Keratinocyte (primary cell): ENCODE measurements around the gene PEPD. TPM values are rescaled to one million over a fixed set of nuclear protein-coding genes. Genes with fewer than 3 reads are reported as not detected.

Experiments used
- DNase-seq: peaks from one replicate; pipeline ENCODE4 v3.0.0-alpha.2; 2011; ENCODE audit warnings: low read depth, missing footprints, low spot score
- FAIRE-seq: peaks from 2 replicates; lab custom pipeline; 2011; peaks lifted over from hg19 to GRCh38; lab: Jason Lieb, UNC
- H2AFZ ChIP-seq: 2 replicates; pipeline ENCODE4 v1.6.0; 2012; ENCODE audit warnings: low read length, control low read depth, inconsistent platforms; ENCODE audit not compliant: control insufficient read depth
- H3K27ac ChIP-seq: 2 replicates; pipeline ENCODE4 v1.5.1; 2011; ENCODE audit warnings: low read length; ENCODE audit not compliant: control insufficient read depth, insufficient read depth
- H3K27me3 ChIP-seq: 3 replicates; pipeline ENCODE4 v1.6.0; 2011; ENCODE audit warnings: low read length; ENCODE audit not compliant: control insufficient read depth, insufficient read depth; ENCODE audit errors: extremely low read depth
- H3K36me3 ChIP-seq, 2 experiments: 2 replicates in 1 of 2; 3 replicates in 1 of 2; pipeline ENCODE4 v1.5.1; 2011; ENCODE audit warnings: low read length in 2 of 2, mild to moderate bottlenecking in 1 of 2; ENCODE audit not compliant: control insufficient read depth in 2 of 2, insufficient read depth in 2 of 2; ENCODE audit errors: extremely low read depth in 1 of 2
- H3K4me1 ChIP-seq: 3 replicates; pipeline ENCODE4 v1.5.1; 2011; ENCODE audit warnings: low read length; ENCODE audit not compliant: control insufficient read depth, insufficient read depth; ENCODE audit errors: extremely low read depth
- H3K4me2 ChIP-seq: 3 replicates; pipeline ENCODE4 v1.6.0; 2011; ENCODE audit warnings: low read depth, low read length; ENCODE audit not compliant: control insufficient read depth, insufficient read depth; ENCODE audit errors: extremely low read depth
- H3K4me3 ChIP-seq, 3 experiments: fragments of 200-600 bp in 1 of 3; sonication (generic) in 1 of 3; 2 replicates in 2 of 3; 3 replicates in 1 of 3; pipeline ENCODE4 v1.5.1; 2011 to 2016; ENCODE audit warnings: low read length in 3 of 3, mild to moderate bottlenecking in 3 of 3, control low read depth in 2 of 3, inconsistent platforms in 1 of 3, low read depth in 1 of 3, mixed read lengths in 1 of 3, mixed run types in 1 of 3, moderate library complexity in 1 of 3; ENCODE audit not compliant: control insufficient read depth in 2 of 3, insufficient read depth in 2 of 3; ENCODE audit errors: extremely low read depth in 1 of 3
- H3K79me2 ChIP-seq: 2 replicates; pipeline ENCODE4 v1.6.0; 2012; ENCODE audit warnings: low read length; ENCODE audit not compliant: control insufficient read depth, insufficient read depth
- H3K9ac ChIP-seq: 3 replicates; pipeline ENCODE4 v1.6.0; 2011; ENCODE audit warnings: low read length; ENCODE audit not compliant: control insufficient read depth, insufficient read depth; ENCODE audit errors: extremely low read depth
- H3K9me1 ChIP-seq: 3 replicates; pipeline ENCODE4 v1.6.0; 2011; ENCODE audit warnings: low read length; ENCODE audit not compliant: control insufficient read depth, insufficient read depth; ENCODE audit errors: extremely low read depth
- H3K9me3 ChIP-seq: 2 replicates; pipeline ENCODE4 v1.5.1; 2012; ENCODE audit warnings: low read depth, low read length; ENCODE audit not compliant: control insufficient read depth
- H4K20me1 ChIP-seq: 3 replicates; pipeline ENCODE4 v1.6.0; 2011; ENCODE audit warnings: low read length; ENCODE audit not compliant: control insufficient read depth, insufficient read depth; ENCODE audit errors: extremely low read depth
- EZH2 ChIP-seq: IDR thresholded peaks from one replicate; pipeline ENCODE4 v1.6.1; 2012; ENCODE audit warnings: inconsistent platforms, mild to moderate bottlenecking, low read length, moderate library complexity
- dilution Hi-C: fragments of 300-500 bp; cut with MboI; formaldehyde crosslinking; loops from one replicate; pipeline ENCODE4 v1.7.0; 2020; ENCODE audit warnings: low sequenced_read_pairs; ENCODE audit not compliant: extremely low pct_ligation_motif_present
- polyA plus RNA-seq, 5 experiments: library from polyadenylated mRNA; depleted of rRNA in 3 of 5; stranded (reverse) in 3 of 5; stranded (forward) in 1 of 5; unstranded in 1 of 5; fragments of >200 nt; gene quantifications; 1 replicate in 1 of 5; 2 replicates in 3 of 5; 3 replicates in 1 of 5; pipeline versions ENCODE4 v1.2.1 to v1.2.3, GENCODE V29; 2011 to 2012; ENCODE audit warnings: missing spikeins in 2 of 5, low read depth in 1 of 5, low replicate concordance in 1 of 5
- TF ChIP-seq, protein P1 (sequence below), 3 experiments: IDR thresholded peaks in 1 of 3; conservative IDR thresholded peaks in 1 of 3; optimal IDR thresholded peaks in 1 of 3; 2 replicates in 2 of 3; 3 replicates in 1 of 3; pipeline versions ENCODE3 to v1.5.1; 2011; ENCODE audit warnings: low read length in 3 of 3, mild to moderate bottlenecking in 3 of 3, moderate library complexity in 2 of 3, control low read depth in 1 of 3, inconsistent platforms in 1 of 3; ENCODE audit not compliant: insufficient read depth in 2 of 3; ENCODE audit errors: extremely low read depth in 1 of 3

PEPD gene
- polyA plus RNA-seq, 1 donor (not counting 4 experiments of a cell fraction or from before 2014, with no cell fraction given) = 36.9 TPM

DNA sequence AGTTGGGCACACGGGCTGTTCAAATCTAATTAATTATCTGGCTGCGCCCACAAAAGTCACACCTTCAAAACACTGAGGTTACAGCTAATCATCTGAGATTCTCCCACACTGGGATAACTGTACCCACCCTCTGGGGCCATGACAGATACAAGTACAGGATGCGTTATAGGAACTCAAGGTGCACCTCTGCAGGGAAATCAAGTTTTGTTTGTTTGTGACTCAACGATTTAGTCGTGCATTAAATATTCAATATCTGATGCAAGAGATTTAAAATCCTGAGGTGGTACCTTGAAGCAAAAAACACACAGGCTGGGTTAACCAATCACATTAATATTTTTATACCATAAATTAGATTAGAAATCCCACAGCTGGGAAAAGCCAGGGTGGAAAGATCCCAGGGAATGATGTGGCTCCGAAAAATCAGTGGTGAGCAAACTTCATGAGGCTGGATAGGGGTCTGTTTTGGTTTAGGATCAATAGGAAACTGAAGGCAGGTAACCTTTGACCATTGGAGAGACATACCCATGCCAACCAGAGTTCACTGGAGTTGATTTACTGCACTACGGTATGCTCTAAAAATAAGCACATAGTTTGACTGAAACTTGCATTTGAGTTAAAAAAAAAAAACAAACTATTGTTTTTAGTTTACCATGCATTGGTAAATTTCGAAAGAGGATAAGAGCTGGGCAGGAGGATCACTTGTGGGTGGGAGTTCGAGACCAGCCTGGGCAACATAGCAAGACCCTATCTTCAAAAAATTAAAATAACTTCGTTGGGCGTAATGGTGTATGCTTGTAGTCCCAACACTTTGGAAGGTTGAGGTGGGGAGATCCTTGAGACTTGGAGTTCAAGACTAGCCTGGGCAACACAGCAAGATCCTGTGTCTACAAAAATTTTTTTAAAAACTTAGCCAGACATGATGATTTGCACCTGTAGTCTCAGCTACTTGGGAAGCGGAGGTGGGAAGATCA, 172.0 kb downstream of the PEPD start:
- H3K79me2 ChIP-seq = no peaks in the 10 kb centered on the region
- no peaks in the 10 kb centered on the region for H3K9me1 ChIP-seq
- peak overlapping the region; percentile 55 for H3K27ac ChIP-seq
- no peaks in the 10 kb centered on the region for H3K36me3 ChIP-seq
- H3K4me1 ChIP-seq = peaks cover 22% of the 10 kb centered on the region
- H3K4me2 ChIP-seq = peak overlapping the region; percentile 46
- TF ChIP-seq, protein P1, sequence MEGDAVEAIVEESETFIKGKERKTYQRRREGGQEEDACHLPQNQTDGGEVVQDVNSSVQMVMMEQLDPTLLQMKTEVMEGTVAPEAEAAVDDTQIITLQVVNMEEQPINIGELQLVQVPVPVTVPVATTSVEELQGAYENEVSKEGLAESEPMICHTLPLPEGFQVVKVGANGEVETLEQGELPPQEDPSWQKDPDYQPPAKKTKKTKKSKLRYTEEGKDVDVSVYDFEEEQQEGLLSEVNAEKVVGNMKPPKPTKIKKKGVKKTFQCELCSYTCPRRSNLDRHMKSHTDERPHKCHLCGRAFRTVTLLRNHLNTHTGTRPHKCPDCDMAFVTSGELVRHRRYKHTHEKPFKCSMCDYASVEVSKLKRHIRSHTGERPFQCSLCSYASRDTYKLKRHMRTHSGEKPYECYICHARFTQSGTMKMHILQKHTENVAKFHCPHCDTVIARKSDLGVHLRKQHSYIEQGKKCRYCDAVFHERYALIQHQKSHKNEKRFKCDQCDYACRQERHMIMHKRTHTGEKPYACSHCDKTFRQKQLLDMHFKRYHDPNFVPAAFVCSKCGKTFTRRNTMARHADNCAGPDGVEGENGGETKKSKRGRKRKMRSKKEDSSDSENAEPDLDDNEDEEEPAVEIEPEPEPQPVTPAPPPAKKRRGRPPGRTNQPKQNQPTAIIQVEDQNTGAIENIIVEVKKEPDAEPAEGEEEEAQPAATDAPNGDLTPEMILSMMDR (optimal IDR thresholded peaks at IDR 0.05 in 1 of 3, IDR thresholded peaks at IDR 0.05 in 1 of 3, conservative IDR thresholded peaks at IDR 0.05 in 1 of 3; ENCODE audit: extremely low read depth in 1 of 3, insufficient read depth in 2 of 3, low read length in 3 of 3) = no peak
- no peak for TF ChIP-seq EZH2
- no peak overlapping the region for H2AFZ ChIP-seq
- H3K9ac ChIP-seq = no peak overlapping the region
- DNase-seq (no peak), FAIRE-seq (no peak)
- dilution Hi-C loops = no loop called here
- no peak overlapping the region for H3K4me3 ChIP-seq
- peaks cover 7% of the 10 kb centered on the region for H3K27me3 ChIP-seq
- H4K20me1 ChIP-seq = no peaks in the 10 kb centered on the region
- H3K9me3 ChIP-seq = no peaks in the 10 kb centered on the region

DNA sequence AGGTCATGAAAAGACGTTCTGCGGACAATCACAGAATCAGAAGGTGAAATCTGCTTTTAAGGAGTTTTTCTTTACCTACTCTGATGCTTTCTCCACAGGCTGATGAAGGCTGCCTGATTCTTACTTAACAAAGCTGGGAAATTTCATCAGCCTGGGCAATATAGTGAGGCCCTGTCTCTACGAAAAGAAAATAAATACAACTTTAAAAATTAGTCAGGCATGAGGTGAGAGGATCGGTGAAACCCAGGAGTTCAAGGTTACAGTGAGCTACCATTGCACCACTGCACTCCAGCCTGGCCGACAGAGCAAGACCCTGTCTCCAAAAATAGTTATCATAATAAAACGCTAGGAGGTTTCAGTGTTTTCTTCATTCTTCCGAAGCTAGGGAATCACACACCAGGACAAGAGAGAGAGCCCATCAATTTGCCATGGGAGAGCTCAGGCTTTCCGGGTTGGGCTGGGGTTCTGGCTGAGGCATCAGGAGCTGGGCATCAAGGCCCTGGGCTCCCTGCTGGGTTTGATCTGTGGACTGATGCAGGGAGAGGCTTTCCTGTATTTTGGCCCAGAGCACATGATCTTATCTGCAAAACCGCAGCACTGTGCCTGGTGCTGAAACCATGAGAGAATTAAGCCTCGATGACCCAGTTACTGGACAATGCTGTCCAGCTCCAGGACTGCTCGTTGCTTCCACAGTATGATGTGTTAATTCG, 173.1 kb downstream of the PEPD start:
- Histone ChIP-seq H3K4me2 (no peak overlapping the region), H3K27me3 (peaks cover 7% of the 10 kb centered on the region), H3K36me3 (no peaks in the 10 kb centered on the region), H3K79me2 (no peaks in the 10 kb centered on the region), H3K9me1 (no peaks in the 10 kb centered on the region), H3K9ac (no peak overlapping the region), H3K4me3 (no peak overlapping the region), H4K20me1 (no peaks in the 10 kb centered on the region), H3K9me3 (no peaks in the 10 kb centered on the region), H3K4me1 (peaks cover 22% of the 10 kb centered on the region), H3K27ac (no peak overlapping the region), H2AFZ (no peak overlapping the region)
- FAIRE-seq (peak; percentile 85), DNase-seq (no peak)
- TF ChIP-seq EZH2 = no peak
- TF ChIP-seq, protein P1 (optimal IDR thresholded peaks at IDR 0.05 in 1 of 3, IDR thresholded peaks at IDR 0.05 in 1 of 3, conservative IDR thresholded peaks at IDR 0.05 in 1 of 3; ENCODE audit: extremely low read depth in 1 of 3, insufficient read depth in 2 of 3, low read length in 3 of 3) = no peak
- dilution Hi-C loops = no loop called here
